OCI-LY3 (cell line): ENCODE results near the gene PROM2.

ENCODE experiments used
- EZH2phosphoT487 ChIP-seq: fragments of 200-600 bp; shearing (Covaris generic); IDR thresholded peaks from 2 replicates; pipeline ENCODE4 v1.6.1; 2018; ENCODE audit warnings: antibody characterized with exemption, mixed run types, low read depth
- TF ChIP-seq, protein P1 (sequence below): fragments of 200-600, 300-600 bp; sonication (generic); IDR thresholded peaks from 2 replicates; pipeline ENCODE4 v1.5.1; 2014; ENCODE audit warnings: antibody characterized with exemption, low read length, low read depth

DNA sequence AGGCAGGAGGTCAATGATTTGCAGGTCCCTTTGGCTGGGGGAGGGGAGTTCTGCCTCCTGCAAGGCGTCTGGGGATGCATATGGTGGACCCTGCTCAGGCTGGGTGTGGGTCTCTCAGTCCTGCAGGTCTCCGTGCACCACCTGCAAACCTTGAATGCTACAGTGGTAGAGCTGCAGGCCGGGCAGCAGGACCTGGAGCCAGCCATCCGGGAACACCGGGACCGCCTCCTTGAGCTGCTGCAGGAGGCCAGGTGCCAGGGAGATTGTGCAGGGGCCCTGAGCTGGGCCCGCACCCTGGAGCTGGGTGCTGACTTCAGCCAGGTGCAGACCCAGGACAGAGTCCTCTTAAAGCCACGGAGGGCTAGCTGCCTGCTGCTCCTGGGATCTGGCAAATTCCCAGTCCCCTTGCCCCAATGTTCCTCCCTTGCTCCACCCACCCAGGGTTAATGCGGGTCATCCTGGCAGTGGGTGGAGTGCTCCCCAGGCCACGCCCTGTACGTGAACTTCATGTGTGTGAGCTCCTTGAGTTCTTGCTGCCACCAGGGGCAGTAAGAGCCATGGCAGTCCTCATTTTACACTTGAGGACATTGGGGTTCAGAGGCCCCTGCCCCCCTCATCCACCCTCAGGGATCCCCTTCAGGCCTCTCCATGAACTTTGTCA, 3.1 kb downstream of the PROM2 start:
- TF ChIP-seq, protein P1, sequence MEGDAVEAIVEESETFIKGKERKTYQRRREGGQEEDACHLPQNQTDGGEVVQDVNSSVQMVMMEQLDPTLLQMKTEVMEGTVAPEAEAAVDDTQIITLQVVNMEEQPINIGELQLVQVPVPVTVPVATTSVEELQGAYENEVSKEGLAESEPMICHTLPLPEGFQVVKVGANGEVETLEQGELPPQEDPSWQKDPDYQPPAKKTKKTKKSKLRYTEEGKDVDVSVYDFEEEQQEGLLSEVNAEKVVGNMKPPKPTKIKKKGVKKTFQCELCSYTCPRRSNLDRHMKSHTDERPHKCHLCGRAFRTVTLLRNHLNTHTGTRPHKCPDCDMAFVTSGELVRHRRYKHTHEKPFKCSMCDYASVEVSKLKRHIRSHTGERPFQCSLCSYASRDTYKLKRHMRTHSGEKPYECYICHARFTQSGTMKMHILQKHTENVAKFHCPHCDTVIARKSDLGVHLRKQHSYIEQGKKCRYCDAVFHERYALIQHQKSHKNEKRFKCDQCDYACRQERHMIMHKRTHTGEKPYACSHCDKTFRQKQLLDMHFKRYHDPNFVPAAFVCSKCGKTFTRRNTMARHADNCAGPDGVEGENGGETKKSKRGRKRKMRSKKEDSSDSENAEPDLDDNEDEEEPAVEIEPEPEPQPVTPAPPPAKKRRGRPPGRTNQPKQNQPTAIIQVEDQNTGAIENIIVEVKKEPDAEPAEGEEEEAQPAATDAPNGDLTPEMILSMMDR, result no peak
- no peak for TF ChIP-seq EZH2phosphoT487
